ENCODE results near the gene COL18A1. TPM values are rescaled to one million over a fixed set of nuclear protein-coding genes. Genes with fewer than 3 reads are reported as not detected.
A peak's percentile ranks its signal among the peaks of the same experiment; 100 is the strongest.

Gene COL18A1
- total and polyA plus RNA-seq, 2 of the 8 experiments (the other 6 are each of a cell fraction or from before 2014, with no cell fraction given) = 145 to 201 TPM

DNA sequence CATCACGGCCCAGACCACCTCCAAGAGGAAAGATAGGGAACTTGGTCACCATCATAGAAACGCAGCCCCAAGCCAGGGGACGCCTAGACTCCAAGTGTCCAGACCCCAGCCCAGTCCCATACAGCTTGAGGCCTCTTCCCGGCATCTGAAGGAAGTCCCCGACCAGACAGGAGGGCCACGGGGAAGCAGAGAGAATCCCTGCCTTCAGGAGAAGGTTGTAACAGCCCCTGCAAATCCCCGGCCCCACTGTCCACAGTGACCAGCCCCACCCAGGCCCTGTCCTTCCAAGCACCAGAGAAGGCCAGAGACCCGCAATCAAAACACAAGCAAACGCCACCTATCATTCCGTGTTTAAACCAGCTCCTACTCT, 135.6 kb downstream of the COL18A1 start:
- peaks cover 0 to 15% (median 9%) of the 10 kb centered on the region in 4 experiments; a peak in 4 of 7 replicates for H3K4me1 ChIP-seq (replicated peaks in 1 of 4; ENCODE audit: control insufficient read depth in 3 of 4, insufficient read depth in 4 of 4, low read length in 3 of 4)
- 89% methylated on average over 9 of the region's 10 CpGs; no CpG with 5 or more reads in 1 of the 2 experiments for WGBS, 2 experiments (ENCODE audit: extremely low coverage in 1 of 2, insufficient coverage in 1 of 2, insufficient read length in 1 of 2, insufficient replicate concordance in 2 of 2, low coverage in 1 of 2, low lambda C conversion rate in 2 of 2, missing lambda C conversion rate in 1 of 2)
- TF ChIP-seq EP300 (IDR thresholded peaks at IDR 0.05; ENCODE audit: borderline replicate concordance in 1 of 2, low read depth in 2 of 2, low read length in 2 of 2) (no peak), TEAD4 (IDR thresholded peaks at IDR 0.05; ENCODE audit: low read depth, low read length) (no peak)
- TF ChIP-seq, protein P1, sequence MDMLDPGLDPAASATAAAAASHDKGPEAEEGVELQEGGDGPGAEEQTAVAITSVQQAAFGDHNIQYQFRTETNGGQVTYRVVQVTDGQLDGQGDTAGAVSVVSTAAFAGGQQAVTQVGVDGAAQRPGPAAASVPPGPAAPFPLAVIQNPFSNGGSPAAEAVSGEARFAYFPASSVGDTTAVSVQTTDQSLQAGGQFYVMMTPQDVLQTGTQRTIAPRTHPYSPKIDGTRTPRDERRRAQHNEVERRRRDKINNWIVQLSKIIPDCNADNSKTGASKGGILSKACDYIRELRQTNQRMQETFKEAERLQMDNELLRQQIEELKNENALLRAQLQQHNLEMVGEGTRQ (IDR thresholded peaks at IDR 0.05; ENCODE audit: low read length) = no peak

More for the DNA sequence above, 135.6 kb downstream of the COL18A1 start:
- H2BK5ac ChIP-seq (ENCODE audit: low read depth, low read length) = no peak overlapping the region
- ChIA-PET CTCF (ENCODE audit: partially characterized antibody) (interaction anchor here (2.2 to 2.5 kb wide), 2 partner anchors 15 to 56 kb away, joined by 8 read pairs; no protein-coding TSS in a partner anchor), POLR2A (ENCODE audit: partially characterized antibody) (no interaction called here)
- peak overlapping the region in 1 of 2 experiments; percentile 56; a peak in 1 of 4 replicates for H3K4me2 ChIP-seq (ENCODE audit: insufficient read depth in 1 of 2, low read depth in 2 of 2, low read length in 2 of 2)
- H4K8ac ChIP-seq (ENCODE audit: extremely low read depth, insufficient read depth, low read length) = no peak overlapping the region
- no peak overlapping the region for H3K14ac ChIP-seq (ENCODE audit: insufficient read length)
- H3K79me2 ChIP-seq (ENCODE audit: control insufficient read depth in 1 of 2, insufficient read depth in 2 of 2, low read length in 2 of 2) = peaks cover 0 to 32% of the 10 kb centered on the region in 2 experiments; a peak in 2 of 4 replicates
- no peaks in the 10 kb centered on the region; a peak in 1 of 7 replicates for H3K27me3 ChIP-seq (replicated peaks in 1 of 4; ENCODE audit: control insufficient read depth in 3 of 4, extremely low read depth in 1 of 4, insufficient read depth in 3 of 4, low read length in 3 of 4)
- H3K4me3 ChIP-seq (ENCODE audit: extremely low read depth in 1 of 4, insufficient read depth in 2 of 4, low read depth in 3 of 4, low read length in 4 of 4) = no peak overlapping the region
- H3K56ac ChIP-seq (replicated peaks; ENCODE audit: insufficient read length, low read depth, low read length) = no peak overlapping the region
- peaks cover 5% of the 10 kb centered on the region for H3K79me1 ChIP-seq (ENCODE audit: low read depth, low read length)
- no peak for FAIRE-seq
- H2BK120ac ChIP-seq (replicated peaks; ENCODE audit: low read depth, low read length) = no peak overlapping the region
- H2AFZ ChIP-seq (ENCODE audit: low read length) = no peak overlapping the region
- DNase-seq (ENCODE audit: low read depth in 1 of 2, low spot score in 2 of 2) = peak in 1 of 2 experiments; percentile 35
- H2BK20ac ChIP-seq (ENCODE audit: low read length) = no peak overlapping the region
- H3K9ac ChIP-seq (replicated peaks in 1 of 4; ENCODE audit: extremely low read depth in 1 of 4, low read depth in 3 of 4, low read length in 3 of 4) = no peak overlapping the region
- H3K36me3 ChIP-seq (ENCODE audit: control insufficient read depth in 2 of 4, insufficient read depth in 4 of 4, low read length in 3 of 4) = peaks cover 0 to 5% (median 1%) of the 10 kb centered on the region in 4 experiments; a peak in 3 of 8 replicates
- peak overlapping the region; percentile 40 for H4K91ac ChIP-seq (replicated peaks; ENCODE audit: insufficient read length, low read length)
- H2BK15ac ChIP-seq (ENCODE audit: low read length) = no peak overlapping the region
- no peak overlapping the region for H4K5ac ChIP-seq (ENCODE audit: insufficient read length, low read depth, low read length)
- H3K23ac ChIP-seq (ENCODE audit: insufficient read length) = no peak overlapping the region
- H3K27ac ChIP-seq (ENCODE audit: low read depth, low read length) = no peak overlapping the region
- H2AK5ac ChIP-seq (ENCODE audit: low read depth, low read length) = no peak overlapping the region
- no peaks in the 10 kb centered on the region for H3K9me3 ChIP-seq (ENCODE audit: insufficient read depth in 2 of 2, low read depth in 1 of 2, low read length in 1 of 2)
- peaks cover 7 to 10% of the 10 kb centered on the region in 2 experiments for H4K20me1 ChIP-seq (replicated peaks in 1 of 2; ENCODE audit: control insufficient read depth in 1 of 2, insufficient read depth in 2 of 2, low read length in 2 of 2)
- peaks cover 6% of the 10 kb centered on the region; the same call in 1 of the 2 replicates for H3K23me2 ChIP-seq (ENCODE audit: low read depth, low read length)
- no peak overlapping the region for H3K4ac ChIP-seq (replicated peaks; ENCODE audit: insufficient read length, low read depth, low read length)
- no peak overlapping the region for H3K18ac ChIP-seq (ENCODE audit: extremely low read depth, low read length)
- H2BK12ac ChIP-seq (ENCODE audit: low read depth, low read length) = no peak overlapping the region

Data from H1 (cell line).